ENCODE measurements around the gene WDR33. TPM values are rescaled to one million over a fixed set of nuclear protein-coding genes. Genes with fewer than 3 reads are reported as not detected.

Gene WDR33
- total and polyA plus RNA-seq, 2 donors (not counting 3 experiments of a cell fraction or from before 2014, with no cell fraction given): 16.4 to 52.5 TPM

DNA sequence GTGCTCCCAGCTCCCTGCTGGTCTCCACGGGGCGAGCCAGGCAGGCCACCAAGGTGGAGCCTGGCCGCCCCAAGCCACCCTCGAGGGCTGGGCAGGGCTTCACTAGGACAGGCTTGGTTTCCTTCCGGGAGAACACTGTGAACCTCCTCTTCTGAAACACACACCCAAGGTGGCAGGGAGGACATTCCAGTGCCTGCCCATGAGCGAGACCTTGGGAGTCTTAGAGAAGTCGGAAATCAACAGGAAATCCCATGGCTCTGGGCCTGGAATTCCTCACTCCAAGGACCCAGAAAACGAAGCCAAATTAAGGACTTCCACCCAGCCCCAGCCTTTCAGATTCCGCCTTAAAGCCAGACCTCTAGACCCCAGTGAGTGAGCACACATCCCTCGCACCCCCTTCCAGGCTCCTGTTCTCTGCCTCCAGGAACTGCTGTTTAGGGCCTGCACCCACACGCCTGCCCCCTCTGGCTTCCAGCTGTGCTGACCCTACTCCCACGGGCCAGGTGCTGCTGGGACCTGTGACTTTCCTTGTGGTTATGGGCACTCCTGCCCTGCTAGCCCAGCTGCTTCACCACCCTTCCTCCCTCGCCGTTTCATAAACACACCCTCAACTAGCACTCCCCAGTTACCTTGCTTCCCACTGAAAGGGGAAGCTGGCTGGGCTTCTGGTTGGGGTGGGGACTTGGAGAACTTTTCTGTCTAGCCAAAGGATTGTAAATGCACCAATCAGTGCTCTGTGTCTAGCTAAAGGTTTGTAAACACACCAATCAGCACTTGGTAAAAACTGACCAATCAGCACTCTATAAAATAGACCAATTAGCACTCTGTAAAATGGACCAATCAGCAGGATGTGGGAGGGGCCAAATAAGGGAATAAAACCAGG, 151.3 kb downstream of the WDR33 start:
- Histone ChIP-seq H3K4me3 (replicated peaks in 1 of 3; ENCODE audit: insufficient read depth in 1 of 3, low read depth in 1 of 3, low read length in 3 of 3) (no peak overlapping the region), H3K9me3 (replicated peaks; ENCODE audit: control insufficient read depth, insufficient read depth, low read length) (no peaks in the 10 kb centered on the region), H3K4me2 (ENCODE audit: insufficient read depth, low read length) (peak overlapping the region; percentile 42), H3K36me3 (ENCODE audit: control insufficient read depth in 2 of 2, extremely low read depth in 1 of 2, insufficient read depth in 2 of 2, low read length in 2 of 2) (peaks cover 0 to 3% of the 10 kb centered on the region in 2 experiments), H2AFZ (ENCODE audit: low read depth, low read length) (peak overlapping the region; percentile 79), H3K9ac (replicated peaks; ENCODE audit: extremely low read depth, insufficient read depth, low read length) (no peak overlapping the region), H3K9me1 (replicated peaks; ENCODE audit: control insufficient read depth, extremely low read depth, insufficient read depth, low read length) (no peaks in the 10 kb centered on the region), H3K27me3 (ENCODE audit: control insufficient read depth in 2 of 2, insufficient read depth in 2 of 2, low read length in 2 of 2) (no peaks in the 10 kb centered on the region), H4K20me1 (replicated peaks; ENCODE audit: control insufficient read depth, extremely low read depth, insufficient read depth, low read length) (no peaks in the 10 kb centered on the region), H3K27ac (ENCODE audit: insufficient read depth, low read depth, low read length) (peak overlapping the region; percentile 76), H3K79me2 (ENCODE audit: control insufficient read depth, insufficient read depth, low read length) (no peaks in the 10 kb centered on the region), H3K4me1 (ENCODE audit: control insufficient read depth, extremely low read depth, insufficient read depth, low read length) (peaks cover 51% of the 10 kb centered on the region)
- FAIRE-seq: peak; percentile 100
- ChIA-PET CTCF (interaction anchor here (0.9 to 6.9 kb wide), 7 partner anchors 10 to 68 kb away, joined by 4 to 37 read pairs (median 7); partner anchors contain the start of gene LIMS2), POLR2A (no interaction called here)
- peak; percentile 79 for DNase-seq (ENCODE audit: low read depth, low spot score)
- dilution Hi-C loops (cut with MboI; ENCODE audit: extremely low pct_ligation_motif_present, low sequenced_read_pairs) (no loop called here), intact Hi-C loops (cut with micrococcal nuclease) (loop anchor here (1.0 to 2.0 kb wide), 5 partner anchors 10 to 133 kb away; partner anchors contain the start of genes IWS1, LIMS2 and SFT2D3)
- TF ChIP-seq POLR2AphosphoS5 (IDR thresholded peaks at IDR 0.05; ENCODE audit: insufficient read depth, low read depth, low read length) (peak; percentile 78), POLR2A (IDR thresholded peaks at IDR 0.05; ENCODE audit: low read depth, low read length) (peak; percentile 48), EZH2 (IDR thresholded peaks at IDR 0.05; ENCODE audit: borderline replicate concordance, low read depth, low read length, severe bottlenecking) (no peak), MYC (IDR thresholded peaks at IDR 0.05; ENCODE audit: low read depth, low read length) (peak; percentile 33)
- BruUV-seq (replicated peaks): no TSS peak

- no peak for FAIRE-seq
- no peaks in the 10 kb centered on the region for H4K20me1 ChIP-seq (replicated peaks; ENCODE audit: control insufficient read depth, extremely low read depth, insufficient read depth, low read length)
- dilution Hi-C loops (cut with MboI; ENCODE audit: extremely low pct_ligation_motif_present, low sequenced_read_pairs): no loop called here
Observed at GRCh38 chr2:127658641-127659407, 152.1 kb downstream of the WDR33 start.

More at GRCh38 chr2:127658641-127659407, 152.1 kb downstream of the WDR33 start:
- Histone ChIP-seq H3K36me3 (ENCODE audit: control insufficient read depth in 2 of 2, extremely low read depth in 1 of 2, insufficient read depth in 2 of 2, low read length in 2 of 2) (peaks cover 0 to 6% of the 10 kb centered on the region in 2 experiments), H3K27me3 (ENCODE audit: control insufficient read depth in 2 of 2, insufficient read depth in 2 of 2, low read length in 2 of 2) (no peaks in the 10 kb centered on the region), H3K4me1 (ENCODE audit: control insufficient read depth, extremely low read depth, insufficient read depth, low read length) (peaks cover 46% of the 10 kb centered on the region), H3K27ac (ENCODE audit: insufficient read depth, low read depth, low read length) (peak overlapping the region; percentile 76), H3K4me2 (ENCODE audit: insufficient read depth, low read length) (no peak overlapping the region), H3K9ac (replicated peaks; ENCODE audit: extremely low read depth, insufficient read depth, low read length) (no peak overlapping the region), H3K79me2 (ENCODE audit: control insufficient read depth, insufficient read depth, low read length) (no peaks in the 10 kb centered on the region), H3K4me3 (replicated peaks in 1 of 3; ENCODE audit: insufficient read depth in 1 of 3, low read depth in 1 of 3, low read length in 3 of 3) (no peak overlapping the region), H3K9me1 (replicated peaks; ENCODE audit: control insufficient read depth, extremely low read depth, insufficient read depth, low read length) (no peaks in the 10 kb centered on the region), H3K9me3 (replicated peaks; ENCODE audit: control insufficient read depth, insufficient read depth, low read length) (no peaks in the 10 kb centered on the region), H2AFZ (ENCODE audit: low read depth, low read length) (peak overlapping the region; percentile 79)
- intact Hi-C loops (cut with micrococcal nuclease): loop anchor here (1.0 to 2.0 kb wide), 5 partner anchors 10 to 133 kb away; partner anchors contain the start of genes IWS1, LIMS2 and SFT2D3
- DNase-seq (ENCODE audit: low read depth, low spot score): no peak
- ChIA-PET CTCF (interaction anchor here (0.6 to 6.9 kb wide), 6 partner anchors 9 to 67 kb away, joined by 3 to 37 read pairs (median 6); no protein-coding TSS in a partner anchor), POLR2A (no interaction called here)
- no TSS peak for BruUV-seq (replicated peaks)
- no peak for TF ChIP-seq POLR2AphosphoS5 (IDR thresholded peaks at IDR 0.05; ENCODE audit: insufficient read depth, low read depth, low read length)
- no peak for TF ChIP-seq FOS (IDR thresholded peaks at IDR 0.05; ENCODE audit: borderline replicate concordance, insufficient read depth, low read length)
- TF ChIP-seq GATA2 (IDR thresholded peaks at IDR 0.05; ENCODE audit: insufficient read depth, insufficient read length, low read depth, low read length): no peak
- no peak for TF ChIP-seq EZH2 (IDR thresholded peaks at IDR 0.05; ENCODE audit: borderline replicate concordance, low read depth, low read length, severe bottlenecking)
- TF ChIP-seq, protein P1, sequence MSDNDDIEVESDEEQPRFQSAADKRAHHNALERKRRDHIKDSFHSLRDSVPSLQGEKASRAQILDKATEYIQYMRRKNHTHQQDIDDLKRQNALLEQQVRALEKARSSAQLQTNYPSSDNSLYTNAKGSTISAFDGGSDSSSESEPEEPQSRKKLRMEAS (IDR thresholded peaks at IDR 0.05; ENCODE audit: insufficient read depth, insufficient read length): no peak
- no peak for TF ChIP-seq MYC (IDR thresholded peaks at IDR 0.05; ENCODE audit: low read depth, low read length)
- no peak for TF ChIP-seq JUN (IDR thresholded peaks at IDR 0.05; ENCODE audit: borderline replicate concordance, insufficient read depth, insufficient read length, low read depth)
- TF ChIP-seq CTCF (IDR thresholded peaks at IDR 0.05; ENCODE audit: extremely low read depth in 1 of 2, insufficient read depth in 1 of 2, low read depth in 1 of 2, low read length in 2 of 2): no peak
- TF ChIP-seq POLR2A (IDR thresholded peaks at IDR 0.05; ENCODE audit: low read depth, low read length): no peak

Data from endothelial cell of umbilical vein (primary cell).